ENCODE data around the gene CASP10. TPM values are rescaled to one million over a fixed set of nuclear protein-coding genes. Genes with fewer than 3 reads are reported as not detected.
A peak's percentile ranks its signal among the peaks of the same experiment; 100 is the strongest.

CASP10 gene
- total and polyA plus RNA-seq, 2 donors (not counting 1 experiment from before 2014, with no cell fraction given): 16.0 to 34.3 TPM

- TF ChIP-seq EZH2 (IDR thresholded peaks at IDR 0.05; ENCODE audit: borderline replicate concordance, insufficient read depth, low read depth, low read length, poor library complexity, severe bottlenecking): no peak
- no peak for TF ChIP-seq CTCF (IDR thresholded peaks at IDR 0.05)
- peak overlapping the region; percentile 39 to 90 (median 58) for H3K4me3 ChIP-seq (ENCODE audit: control extremely low read depth in 1 of 5, extremely low read depth in 1 of 5, insufficient read depth in 1 of 5, low read depth in 2 of 5, low read length in 4 of 5)
- POLR2A ChIA-PET: interaction anchor here (1.4 to 1.6 kb wide), 2 partner anchors 22 to 76 kb away, joined by 3 to 5 read pairs; partner anchors contain the start of gene CASP10
- ATAC-seq (ENCODE audit: low read depth) (peak; percentile 6), DNase-seq (no peak)
- H3K27ac ChIP-seq (ENCODE audit: low read length in 2 of 2): peak overlapping the region; percentile 97 to 98
- peak overlapping the region; percentile 55 for H2AFZ ChIP-seq (ENCODE audit: insufficient read depth, low read depth, low read length, poor library complexity, severe bottlenecking)
- CTCF ChIA-PET: interaction anchor here (0.8 to 10.9 kb wide), 6 partner anchors 12 to 190 kb away, joined by 3 to 123 read pairs (median 5); no protein-coding TSS in a partner anchor
- H3K27me3 ChIP-seq (replicated peaks in 1 of 4; ENCODE audit: control extremely low read depth in 1 of 4, control insufficient read depth in 3 of 4, insufficient read depth in 4 of 4, low read length in 3 of 4): no peaks in the 10 kb centered on the region
- intact Hi-C loops (cut with micrococcal nuclease): loop anchor here (1.0 to 5.0 kb wide), 7 partner anchors 23 to 523 kb away; partner anchors contain the start of genes ALS2, CFLAR, HYCC2 and STRADB
- Mint-ChIP-seq H3K4me1 (peaks cover 78% of the 10 kb centered on the region), H3K27me3 (no peaks in the 10 kb centered on the region), H3K4me3 (peak overlapping the region; percentile 87), H3K9me3 (ENCODE audit: insufficient read depth) (no peaks in the 10 kb centered on the region), H3K27ac (peak overlapping the region; percentile 99)
- H3K36me3 ChIP-seq (replicated peaks in 1 of 2; ENCODE audit: control extremely low read depth in 1 of 2, control insufficient read depth in 1 of 2, extremely low read depth in 1 of 2, insufficient read depth in 2 of 2, low read length in 1 of 2): no peaks in the 10 kb centered on the region
- H3K4me2 ChIP-seq (replicated peaks; ENCODE audit: low read depth, low read length, poor library complexity, severe bottlenecking): peak overlapping the region; percentile 87
- H3K9ac ChIP-seq (ENCODE audit: low read length): peak overlapping the region; percentile 81
- H3K79me2 ChIP-seq (ENCODE audit: control insufficient read depth, insufficient read depth, low read length): peaks cover 70% of the 10 kb centered on the region
- H4K20me1 ChIP-seq (ENCODE audit: control insufficient read depth, insufficient read depth, low read length, poor library complexity, severe bottlenecking): peaks cover 5% of the 10 kb centered on the region
- whole genome bisulfite sequencing (ENCODE audit: insufficient coverage): 40% methylated on average over 5 of the region's 15 CpGs
- H3K9me3 ChIP-seq (ENCODE audit: control extremely low read depth in 1 of 3, control insufficient read depth in 2 of 3, insufficient read depth in 1 of 3, low read length in 2 of 3): no peaks in the 10 kb centered on the region
- peaks cover 60 to 82% of the 10 kb centered on the region in 2 donors for H3K4me1 ChIP-seq (ENCODE audit: control insufficient read depth in 2 of 2, insufficient read depth in 2 of 2, low read length in 2 of 2)
Observed at GRCh38 chr2:201258666-201259615, 76.0 kb downstream of the CASP10 start.
